Upper lobe of left lung (tissue), 6 donors: ENCODE results near the gene ARHGAP42. TPM values are rescaled to one million over a fixed set of nuclear protein-coding genes. Genes with fewer than 3 reads are reported as not detected.
A peak's percentile ranks its signal among the peaks of the same experiment; 100 is the strongest.

Experiments
- ATAC-seq, 2 donors: fragments of 200-7000 bp; cut with Tn5 transposase; one replicate each; pipeline ENCODE4 v1.9.1; 2022; ENCODE audit warnings: mild to moderate bottlenecking in 2 of 2, moderate library complexity in 2 of 2; ENCODE audit not compliant: low FRiP score in 2 of 2
- DNase-seq, 2 donors: peaks; one replicate each; pipeline ENCODE4 v3.0.0-alpha.2; 2019 to 2020
- H3K27ac ChIP-seq, 4 donors: fragments of 200-600 bp; sonication (generic); one replicate each; pipeline ENCODE4 v1.5.1; 2016 to 2019
- H3K27me3 ChIP-seq, 4 donors: fragments of 200-600 bp; sonication (generic); one replicate each; pipeline ENCODE4 v1.5.1; 2017 to 2019
- H3K36me3 ChIP-seq, 4 donors: fragments of 200-600 bp; sonication (generic); one replicate each; pipeline ENCODE4 v1.5.1; 2016 to 2019
- H3K4me1 ChIP-seq, 4 donors: fragments of 200-600 bp; sonication (generic); one replicate each; pipeline ENCODE4 v1.5.1; 2018 to 2019
- H3K4me3 ChIP-seq, 4 donors: fragments of 200-600 bp; sonication (generic); one replicate each; pipeline ENCODE4 v1.5.1; 2017 to 2019; ENCODE audit warnings: mild to moderate bottlenecking in 2 of 4, moderate library complexity in 1 of 4
- H3K9me3 ChIP-seq, 4 donors: fragments of 200-600 bp; sonication (generic); one replicate each; pipeline ENCODE4 v1.5.1; 2018 to 2019
- CTCF ChIP-seq, 6 experiments: fragments of 450-650 bp in 4 of 6; fragments of 200-600 bp in 2 of 6; sonication (generic) in 2 of 6; IDR thresholded peaks; one replicate each; pipeline ENCODE4 v1.5.1; 2016 to 2019; ENCODE audit warnings: antibody characterized with exemption in 6 of 6
- EP300 ChIP-seq, 4 donors: sonication (generic); formaldehyde crosslinking; IDR thresholded peaks; one replicate each; pipeline ENCODE4 v1.5.1; 2017; ENCODE audit warnings: antibody characterized with exemption in 4 of 4, control low read depth in 2 of 4
- POLR2A ChIP-seq, 4 donors: fragments of 450-650 bp; IDR thresholded peaks; one replicate each; pipeline ENCODE4 v1.5.1; 2016 to 2017; ENCODE audit warnings: antibody characterized with exemption in 4 of 4, mild to moderate bottlenecking in 2 of 4
- POLR2AphosphoS5 ChIP-seq, 2 donors: sonication (generic); formaldehyde crosslinking; IDR thresholded peaks; one replicate each; pipeline ENCODE4 v1.5.1; 2017; ENCODE audit warnings: antibody characterized with exemption in 2 of 2
- WGBS, 2 donors: methylation state at CpG; one replicate each; pipeline ENCODE4 v1.1.5; 2017 to 2018; 5-methylcytosine and 5-hydroxymethylcytosine counted together
- total RNA-seq, 6 donors: library from RNA; depleted of rRNA in 4 of 6; stranded (reverse); fragments of >200 nt in 4 of 6; gene quantifications; one replicate each; pipeline versions ENCODE4 v1.1.0 to v1.2.1, GENCODE V29; 2016 to 2021
- donor health status: DM: no; HTN: no; CAD: no; lungs with moderate emphysema.
- donor health status: DM: no; HTN: yes; CAD: no; lungs with severe emphysema.

Gene ARHGAP42
- total RNA-seq, 6 donors from 2014 or later = 8.7 to 44.9 (median 23.6) TPM

- Histone ChIP-seq H3K27ac (no peak overlapping the region), H3K9me3 (no peaks in the 10 kb centered on the region), H3K36me3 (no peaks in the 10 kb centered on the region), H3K4me1 (no peaks in the 10 kb centered on the region), H3K4me3 (no peak overlapping the region), H3K27me3 (no peaks in the 10 kb centered on the region)
- 64 to 83% methylated on average over 2 of the region's 2 CpGs for WGBS, 2 donors
- TF ChIP-seq POLR2AphosphoS5 (IDR thresholded peaks at IDR 0.05) (no peak), CTCF (IDR thresholded peaks at IDR 0.05) (no peak), EP300 (IDR thresholded peaks at IDR 0.05) (no peak), POLR2A (IDR thresholded peaks at IDR 0.05) (no peak)
- ATAC-seq = no peak
- no peak for DNase-seq
Measured at GRCh38 chr11:100908746-100909145, 221.7 kb downstream of the ARHGAP42 start.

- ATAC-seq = no peak
- TF ChIP-seq CTCF (IDR thresholded peaks at IDR 0.05) (no peak), POLR2A (IDR thresholded peaks at IDR 0.05) (no peak), EP300 (IDR thresholded peaks at IDR 0.05) (no peak), POLR2AphosphoS5 (IDR thresholded peaks at IDR 0.05) (no peak)
- 70 to 79% methylated on average over 1 of the region's 1 CpG for WGBS, 2 donors
Measured at GRCh38 chr11:100910808-100911207, 223.7 kb downstream of the ARHGAP42 start.

GRCh38 chr11:100914415-100915110, 227.5 kb downstream of the ARHGAP42 start:
- TF ChIP-seq POLR2A (IDR thresholded peaks at IDR 0.05) = no peak
- no peak for TF ChIP-seq EP300 (IDR thresholded peaks at IDR 0.05)
- no peak for TF ChIP-seq POLR2AphosphoS5 (IDR thresholded peaks at IDR 0.05)
- TF ChIP-seq CTCF (IDR thresholded peaks at IDR 0.05) = no peak
- H3K27ac ChIP-seq = no peak overlapping the region
- WGBS, 2 donors = 84 to 85% methylated on average over 6 of the region's 6 CpGs
- H3K9me3 ChIP-seq = no peaks in the 10 kb centered on the region
- H3K4me1 ChIP-seq = peaks cover 0 to 6% (median 0%) of the 10 kb centered on the region in 4 donors
- no peak for DNase-seq
- no peak overlapping the region for H3K4me3 ChIP-seq
- H3K27me3 ChIP-seq = no peaks in the 10 kb centered on the region
- H3K36me3 ChIP-seq = no peaks in the 10 kb centered on the region
- no peak for ATAC-seq

More at GRCh38 chr11:100910808-100911207, 223.7 kb downstream of the ARHGAP42 start:
- Histone ChIP-seq H3K9me3 (no peaks in the 10 kb centered on the region), H3K36me3 (no peaks in the 10 kb centered on the region), H3K4me3 (no peak overlapping the region), H3K4me1 (no peaks in the 10 kb centered on the region), H3K27ac (no peak overlapping the region), H3K27me3 (no peaks in the 10 kb centered on the region)
- DNase-seq = no peak

GRCh38 chr11:100918551-100919500, 231.7 kb downstream of the ARHGAP42 start:
- ATAC-seq (peak in 1 of 2 donors; percentile 75), DNase-seq (peak in 1 of 2 donors; percentile 40)
- Histone ChIP-seq H3K27me3 (no peaks in the 10 kb centered on the region), H3K36me3 (no peaks in the 10 kb centered on the region), H3K27ac (no peak overlapping the region), H3K4me1 (peaks cover 0 to 6% (median 0%) of the 10 kb centered on the region in 4 donors), H3K4me3 (no peak overlapping the region), H3K9me3 (no peaks in the 10 kb centered on the region)
- WGBS, 2 donors = 53 to 54% methylated on average over 6 of the region's 6 CpGs
- TF ChIP-seq CTCF (IDR thresholded peaks at IDR 0.05) = no peak
- TF ChIP-seq EP300 (IDR thresholded peaks at IDR 0.05) = no peak
- no peak for TF ChIP-seq POLR2AphosphoS5 (IDR thresholded peaks at IDR 0.05)
- no peak for TF ChIP-seq POLR2A (IDR thresholded peaks at IDR 0.05)
